ENCODE results near the gene CR2. TPM values are rescaled to one million over a fixed set of nuclear protein-coding genes. Genes with fewer than 3 reads are reported as not detected.

CR2 gene
- total RNA-seq, 1 experiment from 2014 or later, result 1.8 TPM

- Histone ChIP-seq H4K20me1 (ENCODE audit: control insufficient read depth, insufficient read depth, insufficient read length) (no peaks in the 10 kb centered on the region), H3K4me1 (ENCODE audit: insufficient read depth, low read length) (no peaks in the 10 kb centered on the region), H3K18ac (ENCODE audit: insufficient read length, low read depth, low read length) (no peak overlapping the region), H2BK12ac (ENCODE audit: insufficient read length, low read depth, low read length) (no peak overlapping the region), H2BK5ac (ENCODE audit: insufficient read length, low read length) (no peak overlapping the region), H2BK15ac (ENCODE audit: low read depth, low read length) (no peak overlapping the region), H4K5ac (ENCODE audit: insufficient read length, low read depth, low read length) (no peak overlapping the region), H3K27me3 (ENCODE audit: insufficient read depth, low read length) (no peaks in the 10 kb centered on the region), H2BK120ac (ENCODE audit: low read depth, low read length, poor library complexity, severe bottlenecking) (no peak overlapping the region), H2BK20ac (ENCODE audit: low read depth, low read length, poor library complexity, severe bottlenecking) (no peak overlapping the region), H3K23ac (ENCODE audit: insufficient read length, low read depth, low read length) (no peak overlapping the region), H3K27ac (ENCODE audit: insufficient read length, low read depth, low read length) (no peak overlapping the region), H4K8ac (replicated peaks; ENCODE audit: insufficient read length, low read depth, low read length) (no peak overlapping the region), H3K79me1 (ENCODE audit: insufficient read depth, low read depth, low read length, poor library complexity, severe bottlenecking) (no peaks in the 10 kb centered on the region), H3K4me2 (ENCODE audit: insufficient read depth, insufficient read length, low read length) (no peak overlapping the region), H2AFZ (ENCODE audit: low read length) (no peak overlapping the region), H3K9ac (ENCODE audit: extremely low read depth, insufficient read length, low read length) (no peak overlapping the region), H3T11ph (ENCODE audit: low read length) (no peak overlapping the region), H3K79me2 (ENCODE audit: insufficient read depth, low read length) (no peaks in the 10 kb centered on the region), H3K4ac (ENCODE audit: low read depth, low read length) (no peak overlapping the region), H3K9me3 (ENCODE audit: control insufficient read depth, low read depth, low read length) (no peaks in the 10 kb centered on the region), H3K23me2 (ENCODE audit: insufficient read length, low read depth, low read length, poor library complexity, severe bottlenecking) (no peaks in the 10 kb centered on the region), H4K91ac (ENCODE audit: insufficient read length, low read depth, low read length) (no peak overlapping the region), H2AK5ac (ENCODE audit: insufficient read length, low read length) (no peak overlapping the region), H3K14ac (ENCODE audit: insufficient read depth, low read length) (no peak overlapping the region), H3K56ac (ENCODE audit: insufficient read length, low read depth, low read length) (no peak overlapping the region)
- H3K27me3 Mint-ChIP-seq (ENCODE audit: low read depth), result peaks cover 1% of the 10 kb centered on the region; the same call in 1 of the 2 replicates
- no peaks in the 10 kb centered on the region; a peak in 1 of 7 replicates for H3K36me3 Mint-ChIP-seq (ENCODE audit: insufficient read depth in 1 of 3, low read depth in 3 of 3)
- no peak for TF ChIP-seq CTCF (conservative IDR thresholded peaks at IDR 0.05)
- no peaks in the 10 kb centered on the region; a peak in 1 of 5 replicates for H3K9me3 Mint-ChIP-seq
- WGBS (ENCODE audit: extremely low coverage, insufficient read length, low lambda C conversion rate), result no CpG with 5 or more reads among the region's 1 CpG
- H3K27ac Mint-ChIP-seq, result no peak overlapping the region
- no peaks in the 10 kb centered on the region for H3K4me1 Mint-ChIP-seq
- DNase-seq, result no peak
- no peak overlapping the region for H3K4me3 Mint-ChIP-seq
Measured at GRCh38 chr1:207474210-207474609, 20.1 kb downstream of the CR2 start.

All from H9 (cell line).